Activated CD4-positive, alpha-beta T cell treated with anti-CD3 and anti-CD28 coated beads for 24 hours (primary cell): ENCODE results near the gene PLXNB2.

Experiments
- DNase-seq, 2 donors: peaks; one replicate each; pipeline ENCODE4 v3.0.0-alpha.2; 2020; ENCODE audit warnings: low read depth in 2 of 2

Gene PLXNB2

GRCh38 chr22:50252082-50253045 lies 55.1 kb downstream of the PLXNB2 start:
- DNase-seq, result peak in 1 of 2 donors; percentile 53

DNA sequence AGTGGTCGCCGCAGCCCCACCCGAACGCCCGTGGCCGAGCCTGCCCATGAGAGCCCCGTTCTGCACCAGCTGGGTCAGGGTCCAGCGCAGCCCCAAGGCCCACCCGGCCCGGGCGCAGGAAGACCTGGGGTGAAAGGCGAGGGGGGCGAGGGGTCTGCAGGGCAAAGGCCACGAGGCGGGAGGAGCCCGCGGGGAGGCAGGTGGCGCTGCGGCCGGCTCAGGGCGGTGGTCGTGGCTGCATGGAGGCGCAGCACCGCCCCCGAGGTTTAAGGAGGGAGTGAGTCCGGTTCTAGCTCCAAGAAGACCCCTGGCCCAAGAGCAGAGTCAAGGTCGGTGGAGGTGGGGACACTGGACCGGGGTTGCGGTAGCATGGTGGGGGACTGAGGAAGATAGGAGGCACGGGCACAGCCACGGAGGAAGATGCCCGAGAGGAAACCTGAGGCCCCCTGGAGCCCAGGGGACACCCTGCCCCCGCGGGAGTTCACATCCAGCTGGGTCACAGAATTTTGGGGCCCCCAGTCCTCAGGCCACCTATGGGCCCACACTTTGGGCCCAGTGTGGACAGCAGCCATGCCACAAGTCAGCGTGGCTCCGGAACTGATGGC lies 55.9 kb downstream of the PLXNB2 start:
- no peak for DNase-seq

DNA sequence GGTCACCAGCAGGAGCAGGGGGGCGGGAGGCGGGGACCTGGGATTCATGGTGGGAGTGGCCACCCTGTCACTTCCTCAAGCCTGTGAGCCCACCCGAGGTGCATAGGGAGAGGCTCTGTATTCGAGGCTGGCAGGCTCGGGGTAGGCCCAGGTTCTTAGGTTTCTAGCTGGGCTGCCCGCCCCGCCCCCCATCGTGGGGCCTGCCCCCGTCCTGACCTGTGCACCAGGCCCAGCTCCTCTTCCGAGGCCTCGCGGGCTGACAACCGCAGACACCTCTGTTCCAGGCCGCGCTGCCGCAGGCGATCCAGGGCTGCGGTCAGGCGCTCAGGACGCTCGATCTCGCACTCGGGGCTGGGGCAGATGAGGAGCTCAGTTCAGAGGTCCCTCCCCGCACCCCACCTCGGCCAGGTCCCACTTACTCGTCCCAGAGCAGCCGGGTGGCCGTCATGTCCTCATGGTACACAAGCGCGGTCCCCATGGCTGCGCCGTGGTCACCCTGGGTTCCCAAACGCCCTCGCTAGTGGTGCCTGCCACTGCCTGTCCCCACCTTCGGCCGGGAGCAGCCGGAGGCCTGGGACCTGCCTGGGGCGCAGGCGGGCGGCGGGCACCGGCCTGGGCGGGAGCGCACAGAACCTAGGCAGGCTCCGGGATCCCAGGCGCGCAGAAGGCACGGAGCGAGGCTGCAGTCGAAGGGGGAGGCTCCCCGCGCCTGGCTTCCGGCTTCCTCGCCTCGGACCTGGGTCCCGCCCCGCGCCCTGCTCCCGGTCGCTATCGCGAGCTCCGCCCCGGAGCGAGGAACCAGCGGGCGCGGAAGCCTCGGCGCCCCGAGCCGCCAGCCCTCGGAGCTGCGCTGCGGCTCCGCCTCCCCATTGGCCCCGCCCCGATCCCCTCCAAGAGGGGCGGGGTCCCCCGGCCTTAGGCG lies 56.6 kb downstream of the PLXNB2 start, which contains the start of gene HDAC10:
Gene HDAC10 (minus strand): TSS at position 711 of the 922 bp plus-strand sequence. CDS start 233 bp downstream, at position 478.
- peak; percentile 68 to 77 for DNase-seq

DNA sequence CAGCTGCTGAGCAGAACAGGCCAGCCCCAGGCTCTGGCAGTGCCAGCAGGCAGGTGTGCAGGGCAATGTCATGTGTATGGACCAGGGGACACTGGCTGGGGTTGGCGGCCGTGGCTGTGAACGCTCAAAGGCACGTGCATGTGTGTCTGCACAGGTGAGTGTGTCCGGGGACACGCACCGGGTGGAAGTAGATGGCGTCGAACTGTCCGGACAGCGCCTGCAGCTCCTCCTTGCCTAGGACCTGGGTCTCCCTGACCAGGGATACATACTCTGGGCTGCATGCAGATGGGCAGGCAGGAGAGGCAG lies 57.2 kb downstream of the PLXNB2 start:
- DNase-seq, result no peak

DNA sequence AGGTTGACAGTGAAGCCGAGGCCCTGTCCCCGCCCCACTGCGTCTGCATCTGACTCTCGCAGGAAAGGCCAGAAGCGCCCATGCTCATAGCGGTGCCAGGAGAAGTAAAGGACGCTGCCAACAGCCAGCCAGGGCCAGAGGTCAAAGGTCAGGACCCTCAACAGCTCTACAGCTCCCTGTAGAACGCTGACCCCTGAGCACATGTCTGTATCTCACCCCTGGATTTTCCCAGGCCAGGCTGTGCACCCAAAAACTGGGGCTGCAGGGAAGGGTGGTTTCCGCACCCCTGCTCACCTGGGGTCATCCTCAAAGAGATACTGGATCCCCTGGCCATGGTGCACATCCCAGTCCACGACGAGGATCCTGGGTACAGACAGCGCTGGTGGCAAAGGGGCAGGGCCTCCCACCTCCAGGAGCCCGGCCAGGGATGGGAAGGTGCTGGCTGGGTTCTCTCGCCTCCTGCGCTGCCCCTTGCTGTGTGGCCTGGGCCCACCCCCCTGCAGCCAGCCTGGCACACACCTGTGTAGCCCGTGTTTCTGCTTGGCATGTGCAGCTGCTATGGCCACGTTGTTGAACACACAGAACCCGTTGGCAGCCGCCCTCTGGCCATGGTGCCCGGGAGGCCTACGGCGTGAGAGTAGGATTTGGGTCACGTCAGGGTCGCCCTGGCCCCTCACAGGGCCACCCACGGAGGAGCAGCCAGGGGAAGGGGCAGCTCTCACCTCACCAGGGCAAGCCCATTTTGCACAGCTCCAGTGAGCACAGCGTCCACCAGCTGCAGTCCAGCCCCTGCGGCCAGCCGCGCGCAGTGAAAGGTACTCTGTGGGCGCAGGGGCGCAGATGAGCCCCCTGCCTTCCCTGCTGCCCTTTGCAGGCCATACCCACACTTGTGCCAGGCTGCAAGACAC lies 57.9 kb downstream of the PLXNB2 start:
- no peak for DNase-seq

DNA sequence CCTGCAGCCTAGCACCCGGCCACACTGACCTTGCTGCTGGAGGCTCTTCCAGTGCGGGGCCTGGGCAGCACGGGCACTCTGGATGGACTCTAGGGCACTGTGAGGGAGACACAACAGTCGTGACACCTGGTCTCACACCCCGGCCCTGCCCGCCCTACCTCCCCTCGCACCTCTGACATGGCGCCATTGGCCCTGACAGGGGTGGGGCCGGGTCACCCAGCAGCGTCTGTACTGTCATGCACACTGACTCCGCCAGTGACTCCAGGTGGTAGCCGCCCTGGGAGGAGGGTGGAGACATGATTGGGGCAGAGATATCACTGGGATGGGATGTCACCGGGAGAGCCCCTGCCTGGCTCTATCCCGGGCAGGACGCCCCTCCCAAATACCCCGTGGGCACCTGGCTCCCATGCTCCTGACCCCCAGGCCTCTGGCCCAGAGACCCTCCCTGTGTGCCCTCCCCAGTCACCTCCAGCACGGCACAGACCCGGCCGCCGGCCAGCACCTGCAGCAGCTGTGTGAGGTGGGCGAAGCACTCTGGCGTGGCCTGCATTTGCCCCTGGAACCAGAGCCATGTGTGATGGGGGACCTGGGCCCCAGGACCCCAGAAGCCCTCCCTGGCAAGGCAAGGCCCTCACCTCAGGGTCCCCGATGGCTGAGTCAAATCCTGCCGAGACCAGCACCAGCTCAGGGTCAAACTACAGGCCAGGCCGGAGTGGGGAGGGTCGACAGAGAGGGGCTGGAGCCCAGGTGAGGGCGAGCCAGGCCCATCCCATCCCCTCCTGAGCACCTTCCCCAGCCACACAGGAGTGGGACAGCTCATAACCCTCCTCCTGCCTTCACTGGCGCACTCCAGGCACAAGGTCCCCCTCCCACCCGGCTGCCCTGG lies 59.0 kb downstream of the PLXNB2 start:
- DNase-seq, result no peak

DNA sequence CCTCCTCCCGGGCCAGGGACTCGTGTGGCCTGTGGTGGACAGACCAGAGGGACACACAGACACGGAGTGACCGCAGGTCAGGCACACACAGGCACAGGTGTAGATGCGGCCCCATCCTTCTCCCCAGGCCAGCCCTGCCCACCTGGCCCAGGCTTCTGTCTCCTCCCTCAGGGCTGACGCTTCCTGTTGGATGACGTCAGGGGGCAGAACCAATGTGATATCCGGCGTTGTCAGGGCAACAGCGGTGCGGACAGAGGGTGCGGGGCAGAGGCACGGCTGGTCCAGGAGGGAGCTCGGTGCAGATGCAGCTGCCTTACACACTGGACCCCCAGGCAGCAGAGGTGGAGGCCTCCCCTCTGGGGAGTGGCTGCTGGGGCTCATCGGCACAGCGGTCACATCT lies 59.7 kb downstream of the PLXNB2 start:
- no peak for DNase-seq

DNA sequence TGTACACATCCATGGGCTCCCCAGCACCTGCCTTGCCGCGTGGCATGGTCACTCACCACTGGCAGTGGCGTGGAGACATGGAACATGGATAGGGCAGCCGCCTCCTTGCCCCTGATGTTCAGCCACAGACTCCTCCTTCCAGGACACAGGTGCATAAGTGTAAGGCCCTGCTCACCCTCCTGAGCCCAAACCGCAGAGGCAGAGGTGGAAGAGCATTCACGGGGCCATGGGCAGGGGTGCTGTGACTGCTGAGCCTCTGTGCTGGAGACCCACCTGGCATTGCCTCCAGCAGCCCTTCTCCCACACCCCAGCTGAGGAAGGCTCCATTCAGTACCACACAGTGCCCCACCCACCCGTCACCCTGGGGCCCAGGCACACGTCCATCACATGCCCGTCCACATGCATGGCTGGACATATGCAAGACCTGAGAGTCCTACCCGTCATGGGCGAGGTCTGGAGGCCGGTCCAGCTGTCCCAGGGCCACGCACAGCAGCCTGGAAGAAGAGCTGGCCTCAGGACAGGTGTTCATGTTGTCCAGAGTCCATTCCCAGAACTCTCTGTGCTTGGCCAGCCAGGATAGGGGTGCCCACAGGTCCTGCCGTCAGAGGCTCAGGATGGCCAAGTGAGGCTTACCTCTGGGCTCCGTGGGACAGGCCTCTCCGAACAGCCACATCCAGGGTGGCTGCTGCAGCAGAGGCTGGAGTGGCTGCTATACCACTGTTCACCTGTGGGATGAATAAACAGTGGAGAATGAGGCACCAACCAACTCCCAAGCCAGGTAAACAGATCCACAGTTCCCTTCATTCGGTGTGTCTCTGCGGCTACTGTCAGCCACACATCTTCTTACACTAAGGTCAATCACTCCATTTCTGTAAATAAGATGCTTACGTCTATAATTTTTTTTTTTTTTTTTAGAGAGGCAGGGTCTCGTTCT lies 60.9 kb downstream of the PLXNB2 start:
- no peak for DNase-seq

- DNase-seq, result no peak
Observed at GRCh38 chr22:50245214-50246072, 62.0 kb downstream of the PLXNB2 start.

DNA sequence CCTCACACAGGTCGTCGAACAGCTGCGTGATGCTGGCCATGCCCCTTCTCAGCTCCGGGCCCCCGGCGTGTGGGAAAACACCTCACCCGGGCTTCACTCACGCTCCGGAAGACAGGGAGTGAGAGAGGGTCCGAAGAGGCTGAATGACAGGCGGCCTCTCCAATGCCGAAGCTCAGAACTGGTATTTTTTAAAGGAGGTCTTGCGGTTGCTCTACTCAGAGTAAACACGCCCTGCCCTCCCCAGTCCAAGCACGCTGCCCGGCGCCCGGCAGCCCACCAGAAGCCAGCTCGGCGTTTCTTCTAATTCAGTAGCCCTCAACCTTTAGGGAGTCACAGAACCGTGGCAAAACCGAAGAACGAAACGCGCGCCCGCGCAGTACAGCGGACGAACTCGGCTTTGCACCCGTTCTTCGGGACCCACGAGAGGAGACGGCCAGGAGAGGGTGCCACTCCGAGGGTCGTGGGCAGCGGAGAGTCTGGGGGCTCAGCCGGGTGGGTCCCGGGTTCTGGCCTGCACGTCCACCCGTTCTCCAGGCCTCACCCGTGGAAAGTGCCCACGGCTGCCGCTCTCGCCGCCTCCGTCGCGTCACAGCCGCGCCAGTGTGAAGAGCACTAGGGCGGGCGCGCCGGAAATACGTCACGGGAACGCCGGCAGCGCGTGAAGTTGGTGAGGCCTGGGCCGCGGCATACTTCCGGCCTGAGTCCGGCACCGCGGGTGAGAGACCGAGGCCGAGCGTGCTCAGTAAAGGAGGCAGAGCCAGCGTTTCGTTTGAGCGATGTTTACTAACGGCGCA lies 62.8 kb downstream of the PLXNB2 start, which contains the start of gene TUBGCP6:
Gene TUBGCP6 (minus strand): TSS at position 604 of the 794 bp plus-strand sequence. CDS start 564 bp downstream, at position 40.
- DNase-seq, result peak; percentile 86 to 88

DNA sequence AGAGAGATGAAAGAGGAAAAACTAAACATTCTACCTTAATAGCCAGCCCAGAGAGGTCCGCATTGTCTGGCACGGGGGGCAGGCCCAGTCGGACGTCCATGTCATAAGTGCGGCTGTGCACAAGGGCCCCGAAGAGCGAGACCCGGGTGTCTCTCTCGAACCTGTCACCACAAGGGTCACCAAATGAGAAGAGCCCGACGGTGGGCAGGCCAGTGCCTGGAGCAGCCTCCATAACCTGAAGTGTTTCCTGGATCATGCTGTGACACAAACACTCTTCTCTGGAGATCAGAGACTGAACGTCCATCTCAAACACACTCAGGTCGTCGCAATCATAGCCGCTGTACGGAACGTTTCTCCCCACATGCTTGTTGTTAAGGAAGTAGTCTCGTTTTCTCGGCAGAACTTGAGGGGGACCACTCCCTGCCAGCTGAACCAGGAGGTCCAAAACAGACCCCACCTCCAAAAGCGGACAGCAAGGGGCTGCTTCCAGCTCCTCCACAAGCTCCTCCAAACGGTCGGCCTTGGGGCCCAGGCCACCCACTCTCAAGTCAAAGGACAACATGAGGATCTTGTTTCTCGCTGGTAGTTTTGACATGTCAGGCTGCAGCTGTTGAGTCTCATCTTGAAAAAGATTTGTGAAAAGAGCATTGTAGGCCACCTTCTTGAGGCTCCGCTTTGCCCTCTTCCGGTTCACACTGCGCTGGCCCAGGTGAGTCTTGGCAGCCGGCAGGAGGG lies 63.6 kb downstream of the PLXNB2 start:
- no peak for DNase-seq

GRCh38 chr22:50242406-50242949 lies 65.0 kb downstream of the PLXNB2 start:
- DNase-seq, result no peak

GRCh38 chr22:50238755-50239154 lies 68.7 kb downstream of the PLXNB2 start:
- DNase-seq, result no peak

DNA sequence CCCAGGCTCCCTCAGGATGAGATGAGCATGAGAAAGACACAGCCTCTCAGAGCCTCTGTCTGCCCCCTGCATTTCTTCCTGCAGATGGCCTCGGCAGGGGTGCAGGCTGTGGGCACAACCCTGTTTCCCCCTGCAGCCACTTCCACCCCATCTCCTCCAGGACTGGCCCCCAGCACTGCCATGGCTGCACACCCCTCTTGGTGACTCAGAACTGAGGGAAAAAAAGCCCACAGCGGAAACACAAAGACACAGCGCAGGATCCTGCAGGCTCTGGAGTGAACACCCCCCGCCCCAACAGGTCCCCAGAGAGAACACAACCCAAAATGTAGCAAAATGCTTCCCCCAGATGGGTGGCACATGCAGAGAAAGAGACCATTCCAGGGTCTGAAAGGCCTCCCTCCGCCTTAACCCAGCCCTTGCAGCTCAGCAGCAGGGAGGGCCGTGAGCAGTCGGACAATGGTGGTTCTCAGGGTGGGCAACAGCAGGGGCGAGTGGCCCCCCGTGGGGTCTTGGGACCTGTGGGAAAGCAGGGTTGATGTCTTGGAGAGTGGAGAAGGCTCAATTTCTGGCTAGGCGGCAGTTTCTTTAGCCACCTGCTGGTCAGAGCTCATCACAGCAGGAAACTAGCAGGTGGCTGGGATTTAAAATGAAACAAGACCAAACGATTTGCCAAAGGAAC lies 70.6 kb downstream of the PLXNB2 start:
- DNase-seq, result no peak

DNA sequence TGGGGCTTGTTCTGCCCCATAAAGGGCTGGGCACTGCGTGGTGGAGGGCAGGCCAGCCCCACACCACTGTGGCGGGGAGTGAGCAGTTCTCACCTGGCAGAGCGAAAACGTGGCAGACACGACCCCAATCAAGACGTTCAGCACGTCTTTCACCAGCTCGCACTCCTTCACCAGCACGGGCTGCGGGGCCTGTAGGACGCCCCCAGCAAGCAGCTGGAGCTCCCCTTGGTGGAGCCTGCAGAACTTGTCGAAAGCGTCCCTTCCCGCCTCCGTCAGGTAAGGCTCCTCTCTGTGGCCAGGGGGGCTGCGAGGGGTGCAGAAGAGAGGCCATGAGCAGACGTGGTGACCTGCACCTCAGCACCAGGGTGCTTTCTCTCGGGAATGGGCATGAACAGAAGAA lies 74.2 kb downstream of the PLXNB2 start:
- no peak for DNase-seq
